ENCODE measurements around the gene ZNF580.

The ZNF580 gene

DNA sequence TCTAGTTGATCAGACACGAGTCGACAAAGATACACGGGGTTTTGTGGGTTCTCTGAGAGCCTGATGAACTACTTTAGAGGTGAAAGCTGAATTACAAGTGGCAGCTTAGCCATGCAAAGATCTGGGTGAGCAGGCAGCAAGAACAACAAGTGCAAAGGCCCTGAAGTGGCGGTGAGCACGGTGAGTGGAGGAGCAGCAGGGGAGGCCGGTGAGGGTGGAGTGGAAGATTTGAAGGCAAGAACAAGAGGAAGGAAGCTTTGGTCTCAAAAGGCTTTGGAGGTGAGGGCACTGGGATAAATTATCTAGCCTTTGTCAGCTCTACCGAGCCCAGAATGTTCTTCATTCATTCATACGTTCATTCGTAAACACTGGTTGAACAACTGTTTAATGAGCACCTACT is 34.0 kb upstream of the ZNF580 start:
- no peak for DNase-seq

- DNase-seq, result no peak
These were observed 31.5 kb upstream of the ZNF580 start for GRCh38 chr19:55609326-55609725.

GRCh38 chr19:55611300-55611982 is 29.4 kb upstream of the ZNF580 start:
- DNase-seq, result no peak

GRCh38 chr19:55611983-55612645 is 28.7 kb upstream of the ZNF580 start:
- no peak for DNase-seq

DNA sequence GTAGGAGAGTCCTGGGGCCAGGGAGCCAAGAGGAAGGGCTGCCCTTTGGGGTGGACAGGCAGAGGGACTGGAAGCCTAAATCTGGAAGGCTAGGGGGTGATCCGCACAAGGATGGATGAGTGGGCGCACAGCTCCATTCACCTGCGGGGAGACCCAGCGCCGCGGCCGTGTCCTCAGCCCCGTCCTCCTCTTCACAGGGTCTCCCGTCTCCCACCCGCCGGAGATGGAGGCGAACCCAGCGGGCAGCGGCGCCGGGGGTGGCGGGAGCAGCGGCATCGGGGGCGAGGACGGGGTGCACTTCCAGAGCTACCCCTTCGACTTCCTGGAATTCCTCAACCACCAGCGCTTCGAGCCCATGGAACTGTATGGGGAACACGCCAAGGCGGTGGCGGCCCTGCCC is 27.4 kb upstream of the ZNF580 start:
- DNase-seq, result no peak

DNA sequence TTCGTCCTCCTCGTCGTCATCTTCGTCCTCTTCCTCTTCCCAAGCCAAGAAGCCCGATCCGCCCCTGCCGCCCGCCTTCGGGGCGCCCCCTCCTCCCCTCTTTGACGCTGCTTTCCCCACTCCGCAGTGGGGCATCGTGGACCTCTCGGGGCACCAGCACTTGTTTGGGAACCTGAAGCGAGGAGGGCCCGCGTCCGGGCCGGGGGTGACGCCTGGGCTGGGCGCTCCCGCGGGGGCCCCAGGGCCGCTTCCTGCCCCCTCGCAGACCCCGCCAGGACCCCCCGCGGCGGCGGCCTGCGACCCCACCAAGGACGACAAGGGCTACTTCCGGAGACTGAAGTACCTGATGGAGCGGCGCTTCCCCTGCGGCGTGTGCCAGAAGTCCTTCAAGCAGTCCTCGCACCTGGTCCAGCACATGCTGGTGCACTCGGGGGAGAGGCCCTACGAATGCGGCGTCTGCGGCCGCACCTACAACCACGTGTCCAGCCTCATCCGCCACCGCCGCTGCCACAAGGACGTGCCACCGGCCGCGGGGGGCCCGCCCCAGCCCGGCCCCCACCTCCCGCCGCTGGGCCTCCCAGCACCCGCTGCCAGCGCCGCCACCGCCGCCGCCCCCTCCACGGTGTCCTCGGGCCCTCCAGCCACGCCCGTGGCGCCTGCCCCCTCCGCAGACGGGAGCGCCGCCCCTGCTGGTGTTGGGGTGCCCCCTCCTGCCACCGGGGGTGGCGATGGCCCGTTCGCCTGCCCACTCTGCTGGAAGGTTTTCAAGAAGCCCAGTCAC is 26.7 kb upstream of the ZNF580 start:
- no peak for DNase-seq

DNA sequence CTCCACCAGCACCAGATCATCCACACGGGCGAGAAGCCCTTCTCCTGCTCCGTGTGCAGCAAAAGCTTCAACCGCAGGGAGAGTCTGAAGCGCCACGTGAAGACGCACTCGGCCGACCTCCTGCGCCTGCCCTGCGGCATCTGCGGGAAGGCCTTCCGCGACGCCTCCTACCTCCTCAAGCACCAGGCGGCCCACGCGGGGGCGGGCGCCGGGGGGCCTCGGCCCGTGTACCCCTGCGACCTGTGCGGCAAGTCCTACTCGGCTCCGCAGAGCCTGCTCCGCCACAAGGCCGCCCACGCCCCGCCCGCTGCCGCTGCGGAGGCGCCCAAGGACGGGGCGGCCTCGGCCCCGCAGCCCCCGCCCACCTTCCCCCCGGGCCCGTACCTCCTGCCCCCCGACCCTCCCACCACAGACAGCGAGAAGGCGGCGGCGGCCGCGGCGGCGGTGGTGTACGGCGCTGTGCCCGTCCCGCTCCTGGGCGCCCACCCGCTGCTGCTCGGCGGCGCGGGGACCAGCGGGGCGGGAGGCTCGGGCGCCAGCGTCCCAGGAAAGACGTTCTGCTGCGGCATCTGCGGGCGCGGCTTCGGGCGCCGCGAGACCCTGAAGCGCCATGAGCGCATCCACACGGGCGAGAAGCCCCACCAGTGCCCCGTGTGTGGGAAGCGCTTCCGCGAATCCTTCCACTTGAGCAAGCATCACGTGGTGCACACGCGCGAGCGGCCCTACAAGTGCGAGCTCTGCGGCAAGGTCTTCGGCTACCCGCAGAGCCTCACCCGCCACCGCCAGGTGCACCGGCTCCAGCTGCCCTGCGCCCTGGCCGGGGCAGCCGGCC is 25.9 kb upstream of the ZNF580 start:
- no peak for DNase-seq

DNA sequence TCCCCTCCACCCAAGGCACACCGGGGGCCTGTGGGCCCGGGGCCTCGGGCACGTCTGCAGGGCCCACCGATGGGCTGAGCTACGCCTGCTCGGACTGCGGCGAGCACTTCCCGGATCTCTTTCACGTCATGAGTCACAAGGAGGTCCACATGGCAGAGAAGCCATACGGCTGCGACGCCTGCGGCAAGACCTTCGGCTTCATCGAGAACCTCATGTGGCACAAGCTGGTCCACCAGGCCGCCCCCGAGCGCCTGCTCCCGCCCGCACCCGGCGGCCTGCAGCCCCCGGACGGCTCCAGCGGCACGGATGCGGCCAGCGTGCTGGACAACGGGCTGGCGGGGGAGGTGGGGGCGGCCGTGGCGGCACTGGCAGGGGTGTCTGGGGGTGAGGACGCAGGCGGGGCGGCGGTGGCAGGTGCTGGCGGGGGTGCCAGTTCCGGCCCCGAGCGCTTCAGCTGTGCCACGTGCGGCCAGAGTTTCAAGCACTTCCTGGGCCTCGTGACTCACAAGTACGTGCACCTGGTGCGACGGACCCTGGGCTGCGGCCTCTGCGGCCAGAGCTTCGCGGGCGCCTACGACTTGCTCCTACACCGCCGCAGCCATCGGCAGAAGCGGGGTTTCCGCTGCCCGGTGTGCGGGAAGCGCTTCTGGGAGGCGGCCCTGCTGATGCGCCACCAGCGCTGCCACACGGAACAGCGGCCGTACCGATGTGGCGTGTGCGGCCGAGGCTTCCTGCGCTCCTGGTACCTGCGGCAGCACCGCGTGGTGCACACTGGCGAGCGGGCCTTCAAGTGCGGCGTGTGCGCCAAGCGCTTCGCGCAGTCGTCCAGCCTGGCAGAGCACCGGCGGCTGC is 25.0 kb upstream of the ZNF580 start:
- DNase-seq, result no peak

DNA sequence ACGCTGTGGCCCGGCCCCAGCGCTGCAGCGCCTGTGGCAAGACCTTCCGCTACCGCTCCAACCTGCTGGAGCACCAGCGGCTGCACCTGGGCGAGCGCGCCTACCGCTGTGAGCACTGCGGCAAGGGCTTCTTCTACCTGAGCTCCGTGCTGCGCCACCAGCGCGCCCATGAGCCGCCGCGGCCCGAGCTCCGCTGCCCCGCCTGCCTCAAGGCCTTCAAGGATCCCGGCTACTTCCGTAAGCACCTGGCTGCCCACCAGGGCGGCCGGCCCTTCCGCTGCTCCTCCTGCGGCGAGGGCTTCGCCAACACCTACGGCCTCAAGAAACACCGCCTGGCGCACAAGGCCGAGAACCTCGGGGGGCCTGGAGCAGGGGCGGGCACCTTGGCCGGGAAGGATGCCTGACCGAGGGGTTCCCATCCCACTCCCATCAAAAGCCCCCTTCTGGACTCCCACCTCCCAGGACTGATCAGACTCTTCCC is 24.4 kb upstream of the ZNF580 start:
- DNase-seq, result no peak

- no peak for DNase-seq
These were observed 23.4 kb upstream of the ZNF580 start for GRCh38 chr19:55617426-55617825.

GRCh38 chr19:55618426-55618825 is 22.4 kb upstream of the ZNF580 start:
- DNase-seq, result no peak

- no peak for DNase-seq
These were observed 21.5 kb upstream of the ZNF580 start for GRCh38 chr19:55619286-55619685.

GRCh38 chr19:55620410-55621204 is 20.2 kb upstream of the ZNF580 start:
- DNase-seq, result no peak

DNA sequence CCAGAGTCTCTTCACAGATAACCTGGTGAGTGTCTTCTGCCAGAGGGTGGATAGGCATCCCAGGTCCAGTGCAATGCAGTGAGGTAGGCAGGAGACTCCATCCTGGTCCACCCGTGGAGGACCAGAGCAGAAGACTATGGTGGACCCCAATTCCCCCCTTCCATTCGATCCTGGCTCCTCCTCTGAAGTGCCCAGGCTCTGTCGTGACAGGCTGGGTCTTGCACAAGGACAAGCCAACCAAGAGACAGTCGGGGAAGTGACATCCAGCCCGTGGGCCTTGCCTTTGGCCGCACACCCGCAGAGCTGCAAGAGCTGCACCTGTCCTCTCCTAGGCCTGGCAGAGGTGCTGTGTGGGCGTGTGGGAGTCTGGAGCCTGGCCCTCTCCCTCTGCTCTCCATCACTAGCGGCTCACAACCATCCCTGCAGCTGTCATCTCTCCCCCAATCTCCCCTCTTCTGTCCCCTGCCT is 19.6 kb upstream of the ZNF580 start:
- no peak for DNase-seq

DNA sequence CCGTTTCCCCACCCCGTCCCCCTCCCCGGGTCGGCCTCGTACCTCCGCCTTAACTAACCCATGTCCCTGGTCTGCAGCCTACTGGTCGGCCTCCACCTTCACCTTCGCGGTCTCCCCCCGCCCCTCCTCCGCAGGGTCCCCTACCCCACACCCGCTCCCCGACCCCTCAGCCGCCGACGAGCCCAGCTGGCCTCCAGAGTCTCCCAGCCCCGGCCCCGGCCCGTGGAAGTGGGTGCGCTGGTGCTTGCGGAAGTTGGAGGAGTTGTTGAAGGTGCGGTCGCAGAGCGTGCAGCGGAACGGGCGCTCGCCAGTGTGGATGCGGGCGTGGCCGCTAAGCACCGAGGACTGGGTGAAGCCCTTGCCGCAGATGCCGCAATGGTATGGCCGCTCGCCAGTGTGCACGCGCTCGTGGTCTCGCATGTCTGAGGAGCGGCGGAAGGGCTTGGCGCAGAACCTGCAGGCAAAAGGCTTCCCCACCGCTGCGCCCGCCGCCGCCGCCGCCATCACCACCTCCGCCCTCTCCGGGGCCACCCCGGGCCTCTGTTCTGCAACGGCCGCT is 19.1 kb upstream of the ZNF580 start:
- no peak for DNase-seq

DNA sequence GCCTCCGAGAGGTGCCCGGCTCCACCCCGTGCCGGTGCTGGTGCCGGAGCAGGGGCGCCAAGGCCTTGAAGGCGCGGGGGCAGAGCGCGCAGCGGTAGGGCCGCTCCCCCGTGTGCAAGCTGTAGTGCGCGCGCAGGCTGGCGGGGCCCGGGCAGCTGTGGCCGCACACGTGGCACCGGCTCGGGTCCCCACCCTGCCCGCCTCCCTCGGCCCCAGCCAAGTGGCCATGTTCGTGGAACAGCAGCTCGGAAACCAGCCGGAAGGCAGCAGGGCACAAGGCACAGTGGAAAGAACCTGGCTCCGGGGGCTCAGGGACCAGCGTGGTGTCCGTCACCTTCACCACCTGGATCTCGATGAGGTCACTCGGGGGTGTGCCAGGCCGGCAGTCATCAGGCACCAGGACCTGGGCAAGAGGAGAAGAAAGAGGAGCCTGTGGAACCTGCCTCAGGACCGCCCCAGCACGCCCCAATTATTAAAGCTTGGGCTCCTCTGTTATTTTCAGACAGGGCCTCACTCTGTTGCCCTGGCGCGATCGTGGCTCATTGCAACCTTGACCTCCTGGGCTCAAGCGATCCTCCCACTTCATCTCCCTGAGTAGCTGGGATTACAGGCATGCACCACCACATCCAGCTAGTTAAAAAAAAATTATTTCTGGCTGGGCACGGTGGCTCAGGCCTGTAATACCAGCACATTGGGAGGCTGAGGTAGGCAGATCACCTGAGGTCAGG is 18.4 kb upstream of the ZNF580 start:
- no peak for DNase-seq

- DNase-seq, result no peak
These were observed 17.7 kb upstream of the ZNF580 start for GRCh38 chr19:55623130-55623529.

- no peak for DNase-seq
These were observed 17.2 kb upstream of the ZNF580 start for GRCh38 chr19:55623561-55623960.

DNA sequence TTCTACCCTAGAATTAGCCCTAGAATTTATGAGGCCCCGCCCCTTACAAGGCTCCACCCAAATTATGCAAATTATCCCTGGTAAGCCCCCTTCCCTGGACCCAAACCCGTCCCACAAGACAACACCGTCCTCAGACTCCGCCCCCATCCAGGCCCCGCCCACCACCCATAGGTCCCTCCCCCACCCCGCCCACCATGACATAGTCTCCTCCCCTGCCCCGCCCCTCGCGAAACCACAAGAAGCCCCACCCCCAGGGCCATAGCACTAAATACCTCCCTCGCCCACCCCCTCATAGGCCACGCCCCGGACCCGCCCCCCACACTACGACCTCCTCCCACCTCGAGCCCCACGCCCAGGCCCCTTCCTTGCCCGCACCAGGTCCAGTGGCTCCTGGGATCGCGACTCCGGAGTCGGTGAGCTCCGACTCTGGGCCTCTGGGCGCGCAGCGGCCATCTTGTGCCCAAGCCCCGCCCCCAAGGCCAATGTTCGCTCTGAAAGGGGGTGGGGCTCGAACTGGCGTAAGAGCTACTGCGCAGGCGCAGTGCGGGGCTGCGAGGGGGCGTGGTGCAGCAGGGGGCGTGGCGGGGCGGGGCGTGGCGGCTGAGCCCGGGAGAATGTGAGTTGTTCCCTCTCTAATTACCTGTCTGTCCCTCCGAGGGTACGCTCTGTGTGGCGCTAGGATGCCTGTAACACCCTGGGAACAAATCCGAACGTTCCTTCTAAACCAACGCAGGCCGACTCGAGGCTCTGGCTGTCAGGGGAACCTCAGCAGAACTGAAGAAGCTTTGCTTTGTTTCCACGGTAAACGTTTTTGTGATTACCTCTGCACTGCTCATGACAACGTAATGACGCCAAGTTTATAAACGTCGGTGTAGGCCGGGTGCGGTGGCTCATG is 16.4 kb upstream of the ZNF580 start, which contains the start of gene ZNF784:
ZNF784 (minus strand) TSS at position 458 of the 895 bp plus-strand sequence; CDS start at position 453, 5 bp downstream.
- DNase-seq, result peak; percentile 86

Data from activated effector memory CD4-positive, alpha-beta T cell treated with Interleukin-2 at 50 U/mL for 16 hours (primary cell).